Hematopoietic multipotent progenitor cell treated with erythropoietin and hydrocortisone succinate and interleukin-3 and kit ligand, for 8 days (in vitro differentiated cells): Measurements from ENCODE around the gene IFT81.
"Not testable (repeated sequence)": the region's sequence is repeated elsewhere in the genome, so short reads cannot be mapped to it uniquely, and the experiment has no call there.

Source experiments
- DNase-seq: peaks from one replicate; pipeline ENCODE4 v3.0.0-alpha.2; 2015

Gene IFT81

DNA sequence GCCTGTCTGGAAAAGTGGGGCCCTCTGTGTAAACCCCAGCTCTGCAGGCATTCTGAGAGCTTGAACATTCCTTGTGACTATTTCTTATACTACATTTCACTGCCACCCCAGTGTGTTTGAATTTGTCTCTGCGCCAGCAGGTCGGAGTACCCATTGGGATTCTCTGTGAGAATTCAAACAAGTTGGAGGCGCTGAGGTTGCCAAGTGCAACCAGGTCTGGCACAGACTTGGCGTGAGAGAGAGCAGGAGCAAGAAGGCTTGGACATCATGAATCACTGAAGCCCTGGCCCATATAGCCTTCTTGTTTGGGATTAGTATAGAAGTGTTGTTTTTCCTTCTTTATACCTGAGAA lies 123.9 kb downstream of the IFT81 start:
- DNase-seq = no peak

DNA sequence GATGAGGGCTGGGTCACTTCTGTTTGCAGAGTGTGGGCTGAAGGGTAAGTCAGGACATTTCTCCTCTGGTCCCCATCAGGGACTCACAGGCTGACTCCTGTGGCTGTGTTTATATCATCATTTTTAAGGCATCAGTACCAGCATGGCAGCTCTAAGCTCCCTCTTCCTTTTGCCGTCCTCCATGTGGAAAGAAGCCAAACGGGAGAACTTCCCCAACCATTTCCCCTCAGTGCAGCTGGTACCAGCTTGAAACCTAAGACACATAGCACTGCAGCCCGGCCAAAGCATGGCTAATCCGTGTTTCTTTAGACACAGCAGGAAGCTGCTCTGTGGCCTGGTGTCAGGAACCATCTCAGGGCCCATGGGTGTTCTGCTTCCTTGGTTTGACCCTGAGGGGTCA lies 124.9 kb downstream of the IFT81 start:
- DNase-seq = no peak

DNA sequence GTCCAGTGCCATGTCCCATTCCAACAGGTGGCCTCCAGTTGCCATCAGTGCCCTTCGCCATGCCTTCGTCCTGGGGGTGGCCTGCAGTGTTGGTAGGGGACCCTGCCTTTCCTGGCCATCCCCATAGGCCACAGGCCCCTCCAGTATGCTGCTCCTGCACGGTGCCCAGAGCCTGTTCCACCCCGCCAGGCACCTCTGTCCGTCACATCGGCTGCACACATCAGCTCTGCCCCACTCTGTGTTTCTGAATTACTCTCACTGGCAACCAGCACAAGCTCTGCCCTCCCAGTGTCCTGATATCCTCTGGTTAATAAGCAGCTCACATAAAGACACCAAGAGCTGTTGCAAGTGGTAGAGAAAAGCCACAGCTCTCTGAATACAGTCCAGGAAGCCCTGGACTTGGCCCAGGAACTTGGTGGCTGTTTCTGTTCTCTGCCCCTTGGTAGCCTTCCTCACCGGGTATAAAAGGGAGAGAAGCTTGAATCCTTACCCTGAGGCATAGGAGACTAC lies 125.6 kb downstream of the IFT81 start:
- no peak for DNase-seq

DNA sequence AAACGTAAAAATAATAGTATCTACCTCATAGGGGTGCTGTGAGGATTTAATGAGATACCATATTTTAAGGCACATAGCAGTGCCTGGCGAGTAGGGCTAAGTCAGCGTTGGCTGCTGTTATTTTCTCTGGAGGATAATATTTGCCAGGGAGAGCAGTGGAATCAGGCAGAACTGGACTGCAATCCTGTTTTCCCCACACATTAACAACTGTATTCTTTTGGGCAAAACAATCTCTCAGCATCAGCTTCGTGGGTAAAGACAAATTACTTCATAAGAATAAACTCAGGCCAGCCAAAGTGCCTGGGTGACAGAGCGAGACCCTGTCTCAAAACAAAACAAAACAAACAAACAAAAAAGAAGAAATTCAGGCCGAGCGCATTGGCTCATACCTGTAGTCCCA lies 127.2 kb downstream of the IFT81 start:
- no peak for DNase-seq

DNA sequence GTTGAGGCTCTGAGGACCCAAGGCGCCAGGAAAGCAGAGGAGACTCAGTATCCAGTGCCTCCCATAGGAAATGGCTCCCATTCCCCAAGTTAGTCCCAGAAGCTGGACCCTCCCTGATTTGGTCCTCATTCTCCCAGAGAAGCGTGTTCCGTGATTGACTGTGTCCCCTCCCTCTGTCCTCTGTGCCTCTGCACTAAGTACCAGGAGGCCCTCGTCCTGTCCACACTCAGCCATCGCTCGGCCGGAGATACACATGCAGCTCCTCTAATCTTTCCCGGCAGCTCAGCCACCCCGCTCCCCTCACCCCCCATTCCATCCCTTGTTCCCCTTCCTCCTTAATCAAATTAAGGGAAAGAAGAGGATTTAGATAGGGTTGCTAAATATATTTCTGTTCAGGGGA lies 128.6 kb downstream of the IFT81 start:
- no peak for DNase-seq

DNA sequence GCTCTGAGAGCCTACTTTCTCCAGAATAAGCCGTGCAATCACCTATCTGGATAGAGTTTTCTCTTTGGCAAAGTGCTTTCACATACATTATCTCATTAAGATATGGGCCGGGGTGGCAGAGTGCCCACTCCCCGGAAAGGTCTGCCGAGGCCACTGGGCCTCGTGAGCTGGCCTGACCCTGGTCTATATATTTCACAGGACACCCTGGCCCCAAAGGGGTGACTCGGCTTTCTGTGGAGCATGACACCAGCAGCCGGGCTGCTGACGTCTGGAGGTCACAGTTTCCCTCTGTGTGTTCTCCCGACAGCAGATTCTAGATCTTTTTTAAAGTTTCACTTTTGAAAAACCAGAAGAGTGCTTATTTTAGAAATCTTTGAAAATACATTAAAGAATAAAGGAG lies 129.0 kb downstream of the IFT81 start:
- no peak for DNase-seq

DNA sequence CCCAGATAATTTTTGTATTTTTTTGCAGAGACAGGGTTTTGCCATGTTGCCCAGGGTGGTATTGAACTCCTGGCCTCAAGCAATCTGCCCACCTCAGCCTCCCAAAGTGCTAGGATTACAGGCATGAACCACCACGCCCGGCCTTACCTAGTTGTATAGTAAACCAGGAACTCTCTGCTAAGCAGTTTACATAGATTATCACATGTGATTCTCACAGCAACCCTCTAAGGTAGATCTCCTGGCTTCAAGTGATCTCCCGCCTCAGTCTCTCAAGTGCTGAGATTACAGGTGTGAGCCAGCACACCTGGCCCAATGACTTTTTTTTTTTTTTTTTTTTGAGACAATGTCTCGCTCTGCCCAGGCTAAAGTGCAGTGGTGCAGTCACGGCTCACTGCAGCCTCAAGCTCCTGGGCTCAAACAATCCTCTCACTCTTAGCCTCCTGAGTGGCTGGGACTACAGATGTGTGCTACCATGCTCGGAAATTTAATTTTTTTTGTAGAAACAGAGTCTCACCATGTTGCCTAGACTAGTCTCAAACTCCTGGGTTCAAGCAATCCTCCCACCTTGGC lies 130.9 kb downstream of the IFT81 start:
- DNase-seq = no peak

DNA sequence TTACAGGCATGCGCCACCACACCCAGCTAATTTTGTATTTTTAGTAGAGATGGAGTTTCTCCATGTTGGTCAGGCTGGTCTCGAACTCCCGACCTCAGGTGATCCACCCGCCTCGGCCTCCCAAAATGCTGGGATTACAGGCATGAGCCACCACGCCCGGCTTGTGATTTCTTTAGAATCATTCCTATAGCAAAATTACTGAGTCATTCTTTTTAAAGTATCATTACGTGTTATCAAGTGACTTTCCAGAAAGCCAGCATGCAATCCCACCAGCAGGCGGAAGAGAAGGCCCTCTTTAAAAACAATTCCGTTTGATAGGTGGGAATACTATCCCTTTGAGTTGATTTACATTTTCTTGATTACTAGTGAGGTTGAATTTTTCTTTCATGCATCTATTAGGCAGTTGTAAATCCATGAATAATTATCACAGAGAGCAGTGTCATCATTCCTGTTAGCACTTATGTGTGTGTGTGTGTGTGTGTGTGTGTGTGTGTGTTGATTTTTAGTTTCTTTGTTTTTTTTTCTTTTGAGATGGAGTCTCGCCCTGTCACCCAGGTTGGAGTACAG lies 131.8 kb downstream of the IFT81 start:
- not testable (repeated sequence) for DNase-seq

DNA sequence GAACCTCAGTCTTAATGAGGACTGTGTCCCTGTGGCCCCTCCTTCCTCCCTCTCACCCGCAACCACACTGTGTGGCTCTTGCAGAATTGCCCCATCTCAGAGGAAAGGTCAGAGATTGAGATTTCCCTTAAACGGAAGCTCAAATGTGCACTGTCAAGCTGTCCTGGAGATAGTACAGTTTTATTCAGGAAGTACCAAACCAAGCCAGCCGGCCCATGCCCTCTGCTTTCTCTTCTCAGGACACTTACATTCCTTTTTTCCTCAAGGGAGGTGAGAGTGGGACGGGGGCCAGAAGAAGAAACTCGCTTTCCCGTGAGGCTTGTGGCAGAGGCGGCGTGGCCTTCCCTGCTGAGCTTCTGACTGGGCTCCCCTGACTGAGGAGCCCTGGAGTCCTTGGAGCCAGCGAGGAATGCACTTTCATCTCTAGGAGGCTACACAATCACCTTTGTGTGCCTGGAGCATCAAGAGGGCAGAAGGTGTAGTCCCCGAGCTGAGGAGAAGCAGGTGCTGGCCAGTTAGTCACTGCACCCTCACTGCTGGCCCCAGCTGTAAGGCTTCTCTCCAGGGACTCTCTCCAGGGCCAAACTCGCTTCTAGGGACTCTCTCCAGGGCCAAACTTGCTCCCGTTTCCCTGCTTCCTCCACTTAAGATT lies 132.7 kb downstream of the IFT81 start:
- no peak for DNase-seq

DNA sequence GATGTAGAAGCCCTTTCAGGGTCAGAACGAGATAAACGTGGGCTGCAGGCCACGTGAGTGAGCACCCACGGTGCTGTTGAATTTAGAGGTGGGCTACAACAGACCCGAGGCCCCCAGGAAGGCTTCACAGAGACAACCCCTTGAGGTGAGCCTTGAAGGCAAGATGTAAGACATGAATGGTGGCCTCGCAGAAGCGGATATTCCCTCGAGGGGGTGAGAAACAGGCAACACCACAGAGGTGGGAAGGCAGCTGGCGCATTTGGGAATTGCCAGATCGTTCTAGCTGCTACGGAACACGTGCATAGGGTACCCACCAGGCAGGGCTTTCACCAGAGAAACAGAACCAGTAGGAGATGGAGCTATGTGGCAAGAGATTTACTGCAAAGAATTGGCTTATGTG lies 134.3 kb downstream of the IFT81 start:
- no peak for DNase-seq

DNA sequence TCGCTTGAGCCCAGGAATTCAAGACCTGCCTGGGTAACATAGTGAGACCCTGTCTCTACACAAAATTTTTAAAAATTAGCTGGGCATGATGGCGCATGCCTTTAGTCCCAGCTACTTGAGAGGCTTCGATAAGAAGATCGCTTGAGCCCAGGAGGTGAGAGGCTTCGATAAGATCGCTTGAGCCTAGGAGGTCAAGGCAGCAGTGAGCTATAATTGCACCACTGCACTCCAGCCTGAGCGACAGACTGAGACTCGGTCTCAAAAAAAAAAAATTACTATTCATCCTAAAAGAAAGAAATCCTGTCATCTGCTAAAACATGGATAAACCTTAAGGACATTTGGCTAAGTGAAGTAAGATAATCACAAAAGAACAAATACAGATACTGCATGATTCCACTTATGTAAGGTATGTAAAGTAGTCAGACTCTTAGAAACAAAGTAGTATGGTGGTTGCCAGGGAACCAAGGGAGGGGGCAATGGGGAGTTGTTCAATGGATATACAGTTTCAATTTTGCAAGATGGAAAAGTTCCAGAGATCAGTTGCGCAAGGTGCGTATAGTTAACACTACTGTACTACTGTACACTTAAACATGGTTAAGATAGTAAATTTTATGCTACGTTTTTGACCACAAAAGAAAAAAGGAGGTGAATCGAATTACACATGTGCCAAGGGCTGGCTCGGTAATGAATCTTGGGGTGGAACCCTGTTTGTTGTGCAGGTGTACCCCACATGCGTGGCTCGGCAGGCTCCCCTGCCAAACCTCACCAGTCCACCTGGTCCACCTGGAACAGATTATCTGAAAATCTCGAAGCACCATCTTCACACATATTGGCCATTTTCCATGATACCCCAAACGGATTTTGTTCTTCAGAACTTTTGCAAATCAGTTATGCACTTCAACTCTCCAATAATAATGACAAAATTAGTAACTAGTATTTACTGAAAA lies 138.6 kb downstream of the IFT81 start:
- DNase-seq = no peak

DNA sequence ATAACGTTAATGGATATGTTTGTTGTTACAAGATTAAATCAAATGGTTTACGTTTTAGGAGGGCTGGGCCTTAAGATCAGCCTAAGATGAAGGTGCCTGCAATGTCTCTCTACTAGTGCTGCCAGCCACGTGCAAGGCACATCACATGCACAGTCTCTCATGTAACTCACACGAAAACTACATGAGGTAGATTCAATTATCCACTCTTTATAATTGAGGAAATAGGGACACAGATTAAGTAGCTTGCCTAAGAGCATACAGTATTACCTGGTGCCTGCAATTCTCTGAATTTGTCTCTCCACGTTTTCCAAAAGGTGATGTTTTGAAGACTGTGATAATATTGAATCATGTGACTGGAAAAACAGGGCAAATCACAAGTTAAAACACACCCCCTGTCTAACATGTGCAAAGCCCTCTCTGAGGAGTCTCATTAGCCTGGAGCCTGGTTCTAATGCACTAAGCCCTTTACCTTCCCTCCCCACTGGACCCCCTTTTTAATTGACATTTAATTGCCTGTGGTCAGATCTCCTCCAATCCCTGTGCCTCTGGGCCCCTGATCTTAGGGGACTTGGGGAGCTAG lies 142.3 kb downstream of the IFT81 start:
- DNase-seq = no peak

DNA sequence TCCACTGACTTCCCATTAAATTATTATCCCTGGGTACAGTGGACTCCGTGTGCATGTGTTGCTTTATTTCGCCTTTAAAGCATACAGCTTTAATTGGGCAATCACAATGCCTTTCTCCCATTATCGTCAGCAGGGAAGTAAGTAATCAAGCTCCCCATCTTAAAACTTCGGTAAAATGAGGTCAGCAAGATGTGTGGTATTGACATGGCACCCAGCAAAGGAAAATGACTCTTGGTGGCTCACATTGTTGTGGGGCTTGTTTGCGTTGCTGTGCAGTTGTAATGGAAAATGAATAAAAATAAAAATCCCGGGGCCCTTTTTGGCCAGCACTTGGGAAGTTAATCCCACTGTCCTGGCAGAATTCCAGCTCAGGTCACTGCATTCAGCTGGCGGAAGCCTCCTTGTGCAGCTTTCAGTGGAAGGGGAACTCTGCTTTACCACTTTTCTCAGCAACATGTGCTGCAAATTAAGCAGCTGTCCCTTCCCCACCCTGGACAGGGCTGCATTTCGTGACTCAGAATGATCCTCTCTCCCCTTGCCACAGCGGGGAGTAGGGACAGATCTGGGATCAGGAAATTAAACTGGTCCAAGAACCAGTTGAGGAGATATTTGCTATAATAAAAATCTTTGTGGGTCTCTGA lies 142.9 kb downstream of the IFT81 start:
- DNase-seq = peak; percentile 39
